Kidney epithelial cell (primary cell): ENCODE results near the gene BAG3. TPM values are rescaled to one million over a fixed set of nuclear protein-coding genes. Genes with fewer than 3 reads are reported as not detected.

ENCODE experiments used
- DNase-seq: peaks from one replicate; pipeline ENCODE4 v3.0.0-alpha.2; 2010; ENCODE audit warnings: low read depth
- H3K27me3 ChIP-seq: 2 replicates; pipeline ENCODE4 v1.6.0; 2011; ENCODE audit warnings: low read length; ENCODE audit not compliant: control insufficient read depth, insufficient read depth
- H3K36me3 ChIP-seq: 2 replicates; pipeline ENCODE4 v1.5.1; 2011; ENCODE audit warnings: low read length; ENCODE audit not compliant: control insufficient read depth, insufficient read depth
- H3K4me3 ChIP-seq: 2 replicates; pipeline ENCODE4 v1.5.1; 2011; ENCODE audit warnings: low read depth, mild to moderate bottlenecking, control low read depth, low read length
- total RNA-seq: library from RNA; depleted of rRNA; stranded (reverse); fragments of >200 nt; gene quantifications from 2 replicates; pipeline ENCODE4 v1.2.3, GENCODE V29; 2015
- TF ChIP-seq, protein P1 (sequence below): IDR thresholded peaks from 2 replicates; pipeline ENCODE4 v1.5.1; 2011; ENCODE audit warnings: mild to moderate bottlenecking, moderate library complexity, low read length, control low read depth, inconsistent platforms; ENCODE audit not compliant: insufficient read depth, poor library complexity, severe bottlenecking

BAG3 gene
- total RNA-seq, 1 donor from 2014 or later, result 30.3 TPM

DNA sequence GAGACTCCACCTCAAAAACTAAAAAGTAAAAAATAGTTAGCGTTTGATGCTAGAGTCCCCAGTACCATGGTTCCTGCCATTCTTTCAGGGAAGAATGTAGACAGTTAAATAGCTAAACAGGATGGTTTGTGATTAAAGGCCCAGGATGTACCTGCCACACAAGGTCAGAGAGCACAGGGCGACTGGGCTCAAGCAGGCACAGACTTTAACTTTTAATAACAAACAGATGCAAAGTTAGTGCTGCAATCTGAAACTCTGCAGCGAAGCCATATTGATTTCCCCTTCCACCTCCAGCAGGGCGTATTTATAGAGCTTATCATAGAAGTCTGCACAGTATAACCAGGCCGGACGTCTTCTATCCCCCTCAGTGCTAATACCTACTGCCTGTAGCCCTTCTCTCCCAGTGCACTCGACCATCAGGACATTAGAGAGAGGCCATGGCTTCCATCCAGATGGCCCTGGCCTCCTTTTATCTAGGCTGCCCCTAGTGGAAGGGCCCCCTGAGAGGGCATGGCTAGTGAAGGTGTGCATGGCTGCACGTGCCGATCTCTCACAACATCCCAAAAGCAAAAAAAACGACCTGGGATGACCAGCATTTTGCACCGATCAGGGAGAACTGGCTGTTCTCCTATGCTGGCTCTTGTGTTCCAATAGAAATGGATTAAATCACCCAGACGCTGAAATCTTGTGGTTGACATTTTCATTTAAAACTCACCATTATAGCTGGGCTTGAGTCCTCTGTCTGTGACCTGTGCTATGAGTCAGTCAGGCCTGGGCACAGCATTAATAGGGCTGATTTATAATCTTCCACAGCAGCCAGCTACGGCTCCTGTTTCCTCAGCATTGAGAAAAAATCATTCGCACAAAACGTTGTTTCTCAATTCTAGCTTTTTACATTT lies 7.6 kb upstream of the BAG3 start:
- TF ChIP-seq, protein P1, sequence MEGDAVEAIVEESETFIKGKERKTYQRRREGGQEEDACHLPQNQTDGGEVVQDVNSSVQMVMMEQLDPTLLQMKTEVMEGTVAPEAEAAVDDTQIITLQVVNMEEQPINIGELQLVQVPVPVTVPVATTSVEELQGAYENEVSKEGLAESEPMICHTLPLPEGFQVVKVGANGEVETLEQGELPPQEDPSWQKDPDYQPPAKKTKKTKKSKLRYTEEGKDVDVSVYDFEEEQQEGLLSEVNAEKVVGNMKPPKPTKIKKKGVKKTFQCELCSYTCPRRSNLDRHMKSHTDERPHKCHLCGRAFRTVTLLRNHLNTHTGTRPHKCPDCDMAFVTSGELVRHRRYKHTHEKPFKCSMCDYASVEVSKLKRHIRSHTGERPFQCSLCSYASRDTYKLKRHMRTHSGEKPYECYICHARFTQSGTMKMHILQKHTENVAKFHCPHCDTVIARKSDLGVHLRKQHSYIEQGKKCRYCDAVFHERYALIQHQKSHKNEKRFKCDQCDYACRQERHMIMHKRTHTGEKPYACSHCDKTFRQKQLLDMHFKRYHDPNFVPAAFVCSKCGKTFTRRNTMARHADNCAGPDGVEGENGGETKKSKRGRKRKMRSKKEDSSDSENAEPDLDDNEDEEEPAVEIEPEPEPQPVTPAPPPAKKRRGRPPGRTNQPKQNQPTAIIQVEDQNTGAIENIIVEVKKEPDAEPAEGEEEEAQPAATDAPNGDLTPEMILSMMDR, result no peak
- DNase-seq, result no peak
- Histone ChIP-seq H3K36me3 (no peaks in the 10 kb centered on the region), H3K27me3 (no peaks in the 10 kb centered on the region), H3K4me3 (no peak overlapping the region)

DNA sequence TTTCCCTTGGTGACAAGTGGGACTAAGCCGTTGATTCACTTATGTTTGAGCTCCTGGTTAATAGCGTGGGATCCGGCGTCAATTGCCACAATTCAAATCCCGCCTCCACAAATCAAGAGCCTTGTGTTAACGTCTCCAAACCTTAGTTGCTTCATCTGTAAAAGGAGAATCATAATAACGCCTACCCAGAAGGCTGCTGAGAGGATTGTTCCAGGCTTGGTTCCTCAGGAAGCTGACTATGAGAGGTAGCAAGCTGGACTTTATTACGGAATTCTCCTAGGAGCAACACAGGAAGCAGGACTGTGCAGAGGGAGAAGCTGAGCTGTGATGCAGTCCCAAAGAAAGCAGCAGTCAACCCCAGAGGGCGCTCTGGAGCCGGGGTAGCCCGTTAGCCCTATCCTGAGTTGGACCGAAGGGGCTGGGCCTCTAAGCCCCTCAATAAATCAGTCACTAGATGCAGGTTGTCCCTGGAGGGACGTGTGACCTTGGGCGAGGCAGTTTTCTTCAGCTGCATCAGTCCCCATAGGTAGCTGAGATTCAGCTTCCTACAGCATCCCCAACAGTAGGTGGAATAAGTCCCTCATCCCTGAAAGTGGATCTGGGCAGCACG lies 6.9 kb upstream of the BAG3 start:
- Histone ChIP-seq H3K27me3 (no peaks in the 10 kb centered on the region), H3K4me3 (no peak overlapping the region), H3K36me3 (no peaks in the 10 kb centered on the region)
- TF ChIP-seq, protein P1, result no peak
- DNase-seq, result no peak

DNA sequence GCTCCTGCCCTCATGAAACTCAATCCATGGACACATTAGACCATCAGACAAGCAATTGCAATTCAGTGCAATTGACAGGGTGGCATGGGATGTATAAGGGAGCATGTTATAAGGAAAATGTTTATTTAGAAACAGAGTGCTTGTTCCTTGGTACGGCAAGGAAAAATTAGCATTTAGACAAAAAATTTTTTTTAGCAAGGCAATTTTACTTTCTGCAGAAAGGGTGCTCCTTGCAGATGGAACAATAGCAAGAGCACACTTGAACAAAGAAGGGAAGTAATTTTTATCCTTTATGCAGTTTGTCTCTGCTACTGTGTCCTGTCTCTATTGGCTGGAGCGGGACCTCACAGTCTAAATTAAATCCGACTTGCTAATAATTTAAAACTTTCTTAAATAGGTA lies 6.2 kb upstream of the BAG3 start:
- TF ChIP-seq, protein P1, result no peak
- Histone ChIP-seq H3K27me3 (no peaks in the 10 kb centered on the region), H3K4me3 (no peak overlapping the region), H3K36me3 (no peaks in the 10 kb centered on the region)
- DNase-seq, result no peak

DNA sequence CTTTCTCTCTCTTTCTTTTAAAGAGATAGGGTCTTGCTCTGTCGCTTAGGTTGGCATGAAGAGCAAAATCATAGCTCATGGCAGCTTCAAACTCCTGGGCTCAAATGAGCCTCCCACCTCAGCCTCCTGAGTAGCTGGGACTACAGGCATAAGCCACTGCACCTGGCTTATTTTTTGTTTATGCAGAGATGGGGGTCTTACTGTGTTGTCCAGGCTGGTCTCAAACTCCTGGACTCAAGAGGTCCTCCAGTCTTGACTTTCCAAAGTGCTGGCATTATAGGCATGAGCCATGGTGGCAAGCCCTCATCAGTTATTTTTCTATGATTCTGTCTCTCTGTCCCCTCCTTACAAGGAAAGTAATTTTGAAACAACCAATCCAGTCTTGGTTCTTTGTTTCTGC lies 1.1 kb upstream of the BAG3 start:
- Histone ChIP-seq H3K4me3 (no peak overlapping the region), H3K36me3 (no peaks in the 10 kb centered on the region), H3K27me3 (no peaks in the 10 kb centered on the region)
- TF ChIP-seq, protein P1, result no peak
- no peak for DNase-seq

DNA sequence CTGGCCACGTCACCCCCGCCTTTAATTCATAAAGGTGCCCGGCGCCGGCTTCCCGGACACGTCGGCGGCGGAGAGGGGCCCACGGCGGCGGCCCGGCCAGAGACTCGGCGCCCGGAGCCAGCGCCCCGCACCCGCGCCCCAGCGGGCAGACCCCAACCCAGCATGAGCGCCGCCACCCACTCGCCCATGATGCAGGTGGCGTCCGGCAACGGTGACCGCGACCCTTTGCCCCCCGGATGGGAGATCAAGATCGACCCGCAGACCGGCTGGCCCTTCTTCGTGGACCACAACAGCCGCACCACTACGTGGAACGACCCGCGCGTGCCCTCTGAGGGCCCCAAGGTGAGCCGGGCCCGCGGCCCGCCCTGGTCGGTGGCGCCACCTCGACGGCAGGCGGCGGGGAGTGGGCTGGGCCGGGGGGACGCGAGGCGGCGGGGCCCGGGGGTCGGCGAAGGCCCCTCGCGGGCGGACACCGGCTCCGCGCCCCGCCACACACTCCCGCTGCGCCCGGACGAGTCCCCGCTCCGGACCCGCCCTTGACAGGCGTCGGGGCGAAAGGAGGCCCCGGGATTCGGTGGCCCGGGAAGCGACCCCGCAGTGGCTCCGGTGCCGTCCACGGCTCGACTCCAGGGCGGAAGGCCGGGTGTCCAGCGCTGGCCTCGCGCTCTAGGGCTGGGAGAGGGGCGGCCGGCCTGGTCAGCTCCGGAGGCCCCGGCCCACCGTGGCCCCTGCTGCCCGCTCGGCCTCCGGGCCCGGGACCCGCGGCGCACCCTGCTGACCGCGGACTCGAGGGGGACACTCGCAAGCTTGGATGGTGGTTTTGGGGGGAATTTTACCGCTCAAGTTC lies 557 bp downstream of the BAG3 start:
- TF ChIP-seq, protein P1, result no peak
- no peak for DNase-seq
- H3K27me3 ChIP-seq, result no peaks in the 10 kb centered on the region
- H3K36me3 ChIP-seq, result no peaks in the 10 kb centered on the region
- peak overlapping the region; percentile 93 for H3K4me3 ChIP-seq
